ENCODE results near the gene CTBP2.

Gene CTBP2

DNA sequence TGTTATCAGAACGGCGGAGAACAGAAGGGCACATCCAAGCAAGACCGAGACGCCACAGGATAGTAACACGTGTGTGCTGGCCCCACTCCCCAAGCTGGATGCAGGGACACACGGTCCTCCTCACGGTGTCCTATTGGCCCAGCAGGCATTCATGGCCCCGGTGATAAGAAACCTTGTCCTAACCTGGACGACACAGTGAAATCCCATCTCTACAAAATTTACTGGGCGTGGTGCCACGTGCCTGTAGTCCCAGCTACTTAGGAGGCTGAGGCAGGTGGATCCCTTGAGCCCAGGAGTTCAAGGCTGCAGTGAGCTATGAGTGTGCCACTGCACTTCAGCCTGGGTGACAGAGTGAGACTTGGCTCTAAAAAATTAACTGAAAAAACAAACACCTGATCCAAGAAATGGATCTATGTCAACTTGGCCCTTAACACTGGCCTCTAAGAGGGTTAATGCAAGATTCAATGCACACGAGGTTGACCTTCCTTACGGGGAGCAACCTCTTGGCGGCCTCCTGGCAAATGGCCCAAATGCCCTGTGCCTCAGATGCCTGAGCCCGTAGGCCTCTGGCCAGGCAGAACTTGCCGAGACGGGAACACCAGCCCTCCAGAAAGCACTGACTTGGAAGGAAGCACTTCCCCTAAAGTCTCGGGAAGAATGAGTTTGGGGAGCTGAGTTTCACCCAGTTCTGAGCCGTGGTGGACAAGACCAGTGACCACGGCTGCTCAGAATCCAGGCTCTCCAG lies 146.1 kb downstream of the CTBP2 start:
- Histone ChIP-seq H3K9ac (ENCODE audit: low read length) (no peak overlapping the region), H3K79me2 (ENCODE audit: low read length) (no peaks in the 10 kb centered on the region), H3K27me3 (replicated peaks; ENCODE audit: insufficient read depth, low read length) (peaks cover 97% of the 10 kb centered on the region), H3F3A (ENCODE audit: insufficient read depth, low read length) (no peaks in the 10 kb centered on the region), H3K4me1 (ENCODE audit: low read length) (no peaks in the 10 kb centered on the region), H3K27ac (ENCODE audit: low read length) (no peak overlapping the region), H3K9me3 (replicated peaks; ENCODE audit: insufficient read depth, low read length) (no peaks in the 10 kb centered on the region), H3K9me2 (replicated peaks; ENCODE audit: insufficient read depth, low read length) (no peaks in the 10 kb centered on the region), H3K4me2 (ENCODE audit: low read depth, low read length) (no peak overlapping the region), H2AFZ (ENCODE audit: low read length) (no peak overlapping the region), H3K36me3 (replicated peaks; ENCODE audit: insufficient read depth, low read length) (no peaks in the 10 kb centered on the region), H3K4me3 (ENCODE audit: low read length) (no peak overlapping the region), H4K20me1 (ENCODE audit: insufficient read depth, low read length) (no peaks in the 10 kb centered on the region)
- TF ChIP-seq EZH2phosphoT487 (IDR thresholded peaks at IDR 0.05; ENCODE audit: low read length) (no peak), EZH2 (optimal IDR thresholded peaks at IDR 0.05; ENCODE audit: low read depth, low read length) (no peak)
- TF ChIP-seq, protein P1, sequence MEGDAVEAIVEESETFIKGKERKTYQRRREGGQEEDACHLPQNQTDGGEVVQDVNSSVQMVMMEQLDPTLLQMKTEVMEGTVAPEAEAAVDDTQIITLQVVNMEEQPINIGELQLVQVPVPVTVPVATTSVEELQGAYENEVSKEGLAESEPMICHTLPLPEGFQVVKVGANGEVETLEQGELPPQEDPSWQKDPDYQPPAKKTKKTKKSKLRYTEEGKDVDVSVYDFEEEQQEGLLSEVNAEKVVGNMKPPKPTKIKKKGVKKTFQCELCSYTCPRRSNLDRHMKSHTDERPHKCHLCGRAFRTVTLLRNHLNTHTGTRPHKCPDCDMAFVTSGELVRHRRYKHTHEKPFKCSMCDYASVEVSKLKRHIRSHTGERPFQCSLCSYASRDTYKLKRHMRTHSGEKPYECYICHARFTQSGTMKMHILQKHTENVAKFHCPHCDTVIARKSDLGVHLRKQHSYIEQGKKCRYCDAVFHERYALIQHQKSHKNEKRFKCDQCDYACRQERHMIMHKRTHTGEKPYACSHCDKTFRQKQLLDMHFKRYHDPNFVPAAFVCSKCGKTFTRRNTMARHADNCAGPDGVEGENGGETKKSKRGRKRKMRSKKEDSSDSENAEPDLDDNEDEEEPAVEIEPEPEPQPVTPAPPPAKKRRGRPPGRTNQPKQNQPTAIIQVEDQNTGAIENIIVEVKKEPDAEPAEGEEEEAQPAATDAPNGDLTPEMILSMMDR (IDR thresholded peaks at IDR 0.05; ENCODE audit: low read length): no peak
- no peak for DNase-seq

DNA sequence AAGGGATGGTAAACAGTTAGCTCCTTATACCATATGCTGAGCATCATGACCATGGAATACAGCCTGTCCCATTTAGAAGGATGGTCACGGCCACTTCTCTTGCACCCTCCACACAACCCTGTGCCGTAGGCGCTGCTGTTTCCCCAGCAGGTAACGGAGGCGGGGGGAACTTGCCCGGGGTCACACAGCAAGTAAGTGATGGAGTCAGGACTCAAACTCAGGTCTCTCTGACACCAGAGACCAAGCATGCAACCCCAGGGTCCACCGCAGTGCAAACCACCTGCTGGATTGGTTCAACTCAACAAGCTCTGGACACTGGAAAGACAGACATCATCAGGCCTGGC lies 146.9 kb downstream of the CTBP2 start:
- Histone ChIP-seq H3K4me2 (ENCODE audit: low read depth, low read length) (no peak overlapping the region), H3K9me3 (replicated peaks; ENCODE audit: insufficient read depth, low read length) (no peaks in the 10 kb centered on the region), H3K27me3 (replicated peaks; ENCODE audit: insufficient read depth, low read length) (peaks cover 97% of the 10 kb centered on the region), H3F3A (ENCODE audit: insufficient read depth, low read length) (no peaks in the 10 kb centered on the region), H2AFZ (ENCODE audit: low read length) (no peak overlapping the region), H3K9ac (ENCODE audit: low read length) (no peak overlapping the region), H3K4me1 (ENCODE audit: low read length) (no peaks in the 10 kb centered on the region), H4K20me1 (ENCODE audit: insufficient read depth, low read length) (no peaks in the 10 kb centered on the region), H3K36me3 (replicated peaks; ENCODE audit: insufficient read depth, low read length) (no peaks in the 10 kb centered on the region), H3K9me2 (replicated peaks; ENCODE audit: insufficient read depth, low read length) (no peaks in the 10 kb centered on the region), H3K27ac (ENCODE audit: low read length) (no peak overlapping the region), H3K4me3 (ENCODE audit: low read length) (no peak overlapping the region), H3K79me2 (ENCODE audit: low read length) (no peaks in the 10 kb centered on the region)
- DNase-seq: no peak
- no peak for TF ChIP-seq EZH2phosphoT487 (IDR thresholded peaks at IDR 0.05; ENCODE audit: low read length)
- TF ChIP-seq, protein P1 (IDR thresholded peaks at IDR 0.05; ENCODE audit: low read length): no peak
- TF ChIP-seq EZH2 (optimal IDR thresholded peaks at IDR 0.05; ENCODE audit: low read depth, low read length): no peak

DNA sequence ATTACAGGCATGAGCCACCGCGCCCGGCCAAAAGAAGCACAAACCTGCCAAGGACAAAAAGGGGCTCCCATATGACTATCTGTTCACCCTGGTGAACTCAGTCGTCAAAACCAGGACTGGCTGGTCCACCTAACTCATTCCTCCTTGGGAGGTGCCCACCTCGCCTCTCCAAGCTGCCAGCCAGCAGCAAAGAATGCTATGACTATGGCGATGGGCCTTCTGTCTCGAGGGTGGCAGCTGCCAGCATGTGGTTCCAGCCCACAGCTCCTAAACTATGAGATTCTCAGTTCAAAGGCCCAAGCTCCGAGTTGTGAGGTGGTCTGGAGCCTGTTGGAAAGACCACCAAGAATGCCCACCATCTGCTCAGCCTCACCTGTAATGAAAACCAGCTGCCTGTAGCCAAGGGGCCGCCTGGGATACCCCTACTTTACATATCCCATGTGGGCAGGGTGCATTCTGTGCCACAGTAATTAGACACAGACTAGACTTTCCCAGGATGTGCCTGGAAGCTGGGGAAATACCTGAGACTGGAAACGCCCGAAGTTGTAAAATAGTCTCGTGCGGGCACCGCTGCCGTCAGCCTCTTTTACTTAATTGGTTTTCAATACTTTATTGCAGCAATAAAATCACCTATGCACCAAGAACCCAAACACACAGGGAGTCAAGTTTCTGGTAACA lies 147.4 kb downstream of the CTBP2 start:
- Histone ChIP-seq H2AFZ (ENCODE audit: low read length) (no peak overlapping the region), H3K27ac (ENCODE audit: low read length) (no peak overlapping the region), H3K4me3 (ENCODE audit: low read length) (no peak overlapping the region), H3K9ac (ENCODE audit: low read length) (no peak overlapping the region), H3F3A (ENCODE audit: insufficient read depth, low read length) (no peaks in the 10 kb centered on the region), H3K27me3 (replicated peaks; ENCODE audit: insufficient read depth, low read length) (peaks cover 98% of the 10 kb centered on the region), H4K20me1 (ENCODE audit: insufficient read depth, low read length) (no peaks in the 10 kb centered on the region), H3K9me3 (replicated peaks; ENCODE audit: insufficient read depth, low read length) (no peaks in the 10 kb centered on the region), H3K4me2 (ENCODE audit: low read depth, low read length) (no peak overlapping the region), H3K4me1 (ENCODE audit: low read length) (no peaks in the 10 kb centered on the region), H3K9me2 (replicated peaks; ENCODE audit: insufficient read depth, low read length) (no peaks in the 10 kb centered on the region), H3K79me2 (ENCODE audit: low read length) (no peaks in the 10 kb centered on the region), H3K36me3 (replicated peaks; ENCODE audit: insufficient read depth, low read length) (no peaks in the 10 kb centered on the region)
- no peak for DNase-seq
- TF ChIP-seq EZH2phosphoT487 (IDR thresholded peaks at IDR 0.05; ENCODE audit: low read length): no peak
- TF ChIP-seq, protein P1 (IDR thresholded peaks at IDR 0.05; ENCODE audit: low read length): no peak
- TF ChIP-seq EZH2 (optimal IDR thresholded peaks at IDR 0.05; ENCODE audit: low read depth, low read length): no peak

Data from MM.1S (cell line).